ENCODE measurements around the gene CT45A10. TPM values are rescaled to one million over a fixed set of nuclear protein-coding genes. Genes with fewer than 3 reads are reported as not detected.
"Not testable (repeated sequence)": the region's sequence is repeated elsewhere in the genome, so short reads cannot be mapped to it uniquely, and the experiment has no call there.

CT45A10 gene
- total RNA-seq: not detected

DNA sequence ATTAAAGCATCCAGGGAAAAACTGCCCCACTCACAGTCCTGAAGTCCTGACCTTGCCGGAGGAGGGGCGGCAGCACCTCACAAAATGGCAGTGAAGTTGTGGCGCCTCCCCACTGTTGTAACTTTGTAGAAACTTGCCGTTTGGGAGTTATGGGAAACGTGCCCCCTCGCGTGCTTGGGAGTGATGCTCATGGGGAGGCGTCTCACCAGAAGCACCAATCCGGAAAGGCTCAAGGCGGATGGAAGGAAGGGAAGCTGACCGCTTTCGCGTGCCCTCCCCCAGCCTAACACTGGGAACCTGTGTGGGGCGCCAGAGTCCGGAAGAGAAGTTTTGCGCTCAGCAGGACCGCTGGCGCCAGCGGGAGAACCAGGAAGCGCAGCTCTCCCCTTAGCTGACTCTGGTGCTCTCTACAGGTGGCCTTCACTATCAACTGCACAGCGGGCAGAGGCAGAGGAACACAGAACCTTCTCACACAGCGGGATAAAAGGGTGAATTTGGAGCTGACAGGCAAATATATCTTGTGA lies at the start of gene CT45A10, which contains the start of gene SAGE1:
TSS of gene CT45A10 (minus strand) at position 151 of the 524 bp plus-strand sequence. CDS start 8,100 bp downstream, outside the sequence.
TSS of gene SAGE1 (plus strand) at position 423 of the 524 bp plus-strand sequence. CDS start 2,527 bp downstream, outside the sequence.
- no peak within 1 kb of the TSS for H3K27ac ChIP-seq (ENCODE audit: low read depth, low read length)
- no peaks in the 10 kb centered on the region for H3K27me3 ChIP-seq (ENCODE audit: control insufficient read depth in 3 of 3, insufficient read depth in 3 of 3, low read length in 3 of 3)
- peaks cover 0 to 3% (median 0%) of the 10 kb centered on the region in 3 donors for H3K9me3 ChIP-seq (ENCODE audit: control insufficient read depth in 3 of 3, low read length in 3 of 3)
- H3K4me1 ChIP-seq (ENCODE audit: control insufficient read depth in 3 of 3, insufficient read depth in 3 of 3, low read length in 3 of 3): no peaks in the 10 kb centered on the region
- no peaks in the 10 kb centered on the region for H3K36me3 ChIP-seq (ENCODE audit: control insufficient read depth in 3 of 3, insufficient read depth in 3 of 3, low read length in 3 of 3)
- H3K9ac ChIP-seq (ENCODE audit: low read depth in 1 of 3, low read length in 3 of 3): no peak within 1 kb of the TSS
- H3K4me3 ChIP-seq (ENCODE audit: low read length in 3 of 3): no peak within 1 kb of the TSS

DNA sequence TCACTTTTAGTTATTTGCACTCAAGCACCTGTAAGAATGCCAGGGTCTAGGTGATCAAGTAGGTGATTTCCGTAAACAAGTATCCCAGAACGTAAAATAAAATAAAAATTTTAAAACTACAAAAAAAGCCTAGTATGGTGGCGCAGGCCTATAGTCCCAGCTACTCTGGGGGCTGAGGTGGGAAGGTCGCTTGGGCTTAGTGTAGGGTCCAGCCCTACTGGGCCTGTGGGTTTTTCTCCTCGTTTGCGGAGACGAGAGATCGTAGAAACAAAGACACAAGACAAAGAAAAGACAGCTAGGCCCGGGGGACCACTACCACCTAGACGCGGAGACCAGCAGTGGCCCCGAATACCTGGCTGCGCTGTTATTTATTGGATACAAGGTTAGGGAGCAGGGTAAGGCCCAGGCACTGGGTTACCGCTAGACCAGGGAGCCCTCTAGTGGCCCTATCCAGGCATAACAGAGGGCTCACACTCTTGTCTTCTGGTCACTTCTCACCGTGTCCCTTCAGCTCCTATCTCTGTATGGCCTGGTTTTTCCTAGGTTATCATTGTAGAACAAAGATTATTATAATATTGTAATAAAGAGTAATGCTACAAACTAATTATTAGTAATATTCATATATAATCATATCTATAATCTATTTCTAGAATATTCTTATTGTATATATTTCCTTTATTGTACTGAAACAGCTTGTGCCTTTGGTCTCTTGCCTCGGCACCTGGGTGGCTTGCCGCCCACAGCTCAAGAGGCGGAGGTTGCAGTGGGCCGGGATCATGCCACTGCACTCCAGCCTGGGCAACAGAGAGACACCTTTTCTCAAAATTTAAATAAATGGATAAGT lies 38.6 kb upstream of the CT45A10 start:
- Histone ChIP-seq H3K4me1 (ENCODE audit: control insufficient read depth in 3 of 3, insufficient read depth in 3 of 3, low read length in 3 of 3) (no peaks in the 10 kb centered on the region), H3K4me3 (ENCODE audit: low read length in 3 of 3) (no peak overlapping the region), H3K9me3 (ENCODE audit: control insufficient read depth in 3 of 3, low read length in 3 of 3) (no peaks in the 10 kb centered on the region), H3K27ac (ENCODE audit: low read depth, low read length) (no peak overlapping the region), H3K9ac (ENCODE audit: low read depth in 1 of 3, low read length in 3 of 3) (no peak overlapping the region), H3K27me3 (ENCODE audit: control insufficient read depth in 3 of 3, insufficient read depth in 3 of 3, low read length in 3 of 3) (no peaks in the 10 kb centered on the region), H3K36me3 (ENCODE audit: control insufficient read depth in 3 of 3, insufficient read depth in 3 of 3, low read length in 3 of 3) (no peaks in the 10 kb centered on the region)

- Histone ChIP-seq H3K4me1 (ENCODE audit: control insufficient read depth in 3 of 3, insufficient read depth in 3 of 3, low read length in 3 of 3) (no peaks in the 10 kb centered on the region), H3K4me3 (ENCODE audit: low read length in 3 of 3) (no peak overlapping the region), H3K27ac (ENCODE audit: low read depth, low read length) (no peak overlapping the region)
Measured at GRCh38 chrX:135927897-135928296, 34.7 kb upstream of the CT45A10 start.

GRCh38 chrX:135923353-135923752 lies 30.1 kb upstream of the CT45A10 start:
- Histone ChIP-seq H3K9me3 (ENCODE audit: control insufficient read depth in 3 of 3, low read length in 3 of 3) (no peaks in the 10 kb centered on the region), H3K27me3 (ENCODE audit: control insufficient read depth in 3 of 3, insufficient read depth in 3 of 3, low read length in 3 of 3) (no peaks in the 10 kb centered on the region), H3K27ac (ENCODE audit: low read depth, low read length) (no peak overlapping the region), H3K4me3 (ENCODE audit: low read length in 3 of 3) (no peak overlapping the region), H3K9ac (ENCODE audit: low read depth in 1 of 3, low read length in 3 of 3) (no peak overlapping the region), H3K36me3 (ENCODE audit: control insufficient read depth in 3 of 3, insufficient read depth in 3 of 3, low read length in 3 of 3) (no peaks in the 10 kb centered on the region), H3K4me1 (ENCODE audit: control insufficient read depth in 3 of 3, insufficient read depth in 3 of 3, low read length in 3 of 3) (no peaks in the 10 kb centered on the region)

More at GRCh38 chrX:135927897-135928296, 34.7 kb upstream of the CT45A10 start:
- no peaks in the 10 kb centered on the region for H3K36me3 ChIP-seq (ENCODE audit: control insufficient read depth in 3 of 3, insufficient read depth in 3 of 3, low read length in 3 of 3)
- no peaks in the 10 kb centered on the region for H3K9me3 ChIP-seq (ENCODE audit: control insufficient read depth in 3 of 3, low read length in 3 of 3)
- H3K9ac ChIP-seq (ENCODE audit: low read depth in 1 of 3, low read length in 3 of 3): no peak overlapping the region
- H3K27me3 ChIP-seq (ENCODE audit: control insufficient read depth in 3 of 3, insufficient read depth in 3 of 3, low read length in 3 of 3): no peaks in the 10 kb centered on the region

DNA sequence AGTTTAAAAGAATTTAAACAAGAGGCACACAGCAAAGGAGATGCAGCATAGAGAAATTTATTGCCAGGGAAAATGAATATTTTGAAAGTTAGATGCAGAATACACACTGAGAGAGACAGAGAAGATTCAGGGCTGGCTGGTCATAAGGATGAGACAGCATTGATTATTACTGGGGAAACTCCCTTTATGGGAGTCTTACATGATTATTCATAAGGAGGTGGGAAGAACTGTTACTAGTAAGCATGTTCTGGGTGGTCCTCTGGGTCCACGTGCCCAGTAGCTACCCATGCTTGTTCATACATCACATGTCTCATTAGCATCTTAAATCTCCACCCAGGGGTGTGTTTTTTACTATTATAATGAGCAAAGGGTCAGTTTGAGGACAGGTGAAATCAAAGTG lies 27.3 kb upstream of the CT45A10 start:
- not testable (repeated sequence) for H3K4me1 ChIP-seq (ENCODE audit: control insufficient read depth in 3 of 3, insufficient read depth in 3 of 3, low read length in 3 of 3); H3K4me3 ChIP-seq (ENCODE audit: low read length in 3 of 3); H3K27ac ChIP-seq (ENCODE audit: low read depth, low read length); H3K9ac ChIP-seq (ENCODE audit: low read depth in 1 of 3, low read length in 3 of 3); H3K9me3 ChIP-seq (ENCODE audit: control insufficient read depth in 3 of 3, low read length in 3 of 3); H3K27me3 ChIP-seq (ENCODE audit: control insufficient read depth in 3 of 3, insufficient read depth in 3 of 3, low read length in 3 of 3); H3K36me3 ChIP-seq (ENCODE audit: control insufficient read depth in 3 of 3, insufficient read depth in 3 of 3, low read length in 3 of 3)

GRCh38 chrX:135914404-135914803 lies 21.2 kb upstream of the CT45A10 start:
- H3K27ac ChIP-seq (ENCODE audit: low read depth, low read length): no peak overlapping the region
- H3K4me3 ChIP-seq (ENCODE audit: low read length in 3 of 3): no peak overlapping the region
- no peaks in the 10 kb centered on the region for H3K36me3 ChIP-seq (ENCODE audit: control insufficient read depth in 3 of 3, insufficient read depth in 3 of 3, low read length in 3 of 3)
- H3K27me3 ChIP-seq (ENCODE audit: control insufficient read depth in 3 of 3, insufficient read depth in 3 of 3, low read length in 3 of 3): peaks cover 0 to 4% (median 0%) of the 10 kb centered on the region in 3 donors
- no peak overlapping the region for H3K9ac ChIP-seq (ENCODE audit: low read depth in 1 of 3, low read length in 3 of 3)
- H3K9me3 ChIP-seq (ENCODE audit: control insufficient read depth in 3 of 3, low read length in 3 of 3): no peaks in the 10 kb centered on the region
- H3K4me1 ChIP-seq (ENCODE audit: control insufficient read depth in 3 of 3, insufficient read depth in 3 of 3, low read length in 3 of 3): no peaks in the 10 kb centered on the region

DNA sequence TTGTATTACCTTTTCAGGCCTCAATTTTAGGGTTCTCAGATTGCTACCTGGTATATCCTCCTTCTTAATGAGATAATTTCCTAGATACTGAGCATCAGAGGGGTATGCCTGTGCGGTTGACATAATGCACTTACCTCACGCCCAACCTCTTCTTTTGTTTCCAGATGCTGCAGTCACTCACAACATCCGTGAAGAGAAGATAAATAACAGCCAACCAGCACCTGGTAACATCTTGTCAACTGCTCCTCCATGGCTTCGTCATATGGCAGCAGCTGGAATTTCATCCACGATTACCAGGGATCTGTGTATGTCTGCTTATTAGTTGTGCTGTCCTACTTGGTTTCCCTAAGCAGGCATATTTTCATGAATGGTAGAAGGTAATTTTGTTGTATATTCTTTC lies 17.0 kb upstream of the CT45A10 start:
- no peaks in the 10 kb centered on the region for H3K36me3 ChIP-seq (ENCODE audit: control insufficient read depth in 3 of 3, insufficient read depth in 3 of 3, low read length in 3 of 3)
- H3K4me3 ChIP-seq (ENCODE audit: low read length in 3 of 3): no peak overlapping the region
- H3K27ac ChIP-seq (ENCODE audit: low read depth, low read length): no peak overlapping the region
- H3K9ac ChIP-seq (ENCODE audit: low read depth in 1 of 3, low read length in 3 of 3): no peak overlapping the region
- H3K27me3 ChIP-seq (ENCODE audit: control insufficient read depth in 3 of 3, insufficient read depth in 3 of 3, low read length in 3 of 3): no peaks in the 10 kb centered on the region
- H3K4me1 ChIP-seq (ENCODE audit: control insufficient read depth in 3 of 3, insufficient read depth in 3 of 3, low read length in 3 of 3): no peaks in the 10 kb centered on the region
- H3K9me3 ChIP-seq (ENCODE audit: control insufficient read depth in 3 of 3, low read length in 3 of 3): no peaks in the 10 kb centered on the region

- Histone ChIP-seq H3K9ac (ENCODE audit: low read depth in 1 of 3, low read length in 3 of 3) (no peak overlapping the region), H3K4me3 (ENCODE audit: low read length in 3 of 3) (no peak overlapping the region), H3K27me3 (ENCODE audit: control insufficient read depth in 3 of 3, insufficient read depth in 3 of 3, low read length in 3 of 3) (no peaks in the 10 kb centered on the region), H3K9me3 (ENCODE audit: control insufficient read depth in 3 of 3, low read length in 3 of 3) (peaks cover 0 to 3% (median 0%) of the 10 kb centered on the region in 3 donors), H3K36me3 (ENCODE audit: control insufficient read depth in 3 of 3, insufficient read depth in 3 of 3, low read length in 3 of 3) (no peaks in the 10 kb centered on the region), H3K4me1 (ENCODE audit: control insufficient read depth in 3 of 3, insufficient read depth in 3 of 3, low read length in 3 of 3) (no peaks in the 10 kb centered on the region), H3K27ac (ENCODE audit: low read depth, low read length) (no peak overlapping the region)
Measured at GRCh38 chrX:135892781-135893180, 463 bp downstream of the CT45A10 start.

GRCh38 chrX:135890087-135890585 lies 3.1 kb downstream of the CT45A10 start:
- Histone ChIP-seq H3K4me3 (ENCODE audit: low read length in 3 of 3) (no peak overlapping the region), H3K36me3 (ENCODE audit: control insufficient read depth in 3 of 3, insufficient read depth in 3 of 3, low read length in 3 of 3) (no peaks in the 10 kb centered on the region), H3K27ac (ENCODE audit: low read depth, low read length) (no peak overlapping the region), H3K9ac (ENCODE audit: low read depth in 1 of 3, low read length in 3 of 3) (no peak overlapping the region), H3K27me3 (ENCODE audit: control insufficient read depth in 3 of 3, insufficient read depth in 3 of 3, low read length in 3 of 3) (no peaks in the 10 kb centered on the region), H3K4me1 (ENCODE audit: control insufficient read depth in 3 of 3, insufficient read depth in 3 of 3, low read length in 3 of 3) (no peaks in the 10 kb centered on the region), H3K9me3 (ENCODE audit: control insufficient read depth in 3 of 3, low read length in 3 of 3) (peaks cover 0 to 3% (median 0%) of the 10 kb centered on the region in 3 donors)

DNA sequence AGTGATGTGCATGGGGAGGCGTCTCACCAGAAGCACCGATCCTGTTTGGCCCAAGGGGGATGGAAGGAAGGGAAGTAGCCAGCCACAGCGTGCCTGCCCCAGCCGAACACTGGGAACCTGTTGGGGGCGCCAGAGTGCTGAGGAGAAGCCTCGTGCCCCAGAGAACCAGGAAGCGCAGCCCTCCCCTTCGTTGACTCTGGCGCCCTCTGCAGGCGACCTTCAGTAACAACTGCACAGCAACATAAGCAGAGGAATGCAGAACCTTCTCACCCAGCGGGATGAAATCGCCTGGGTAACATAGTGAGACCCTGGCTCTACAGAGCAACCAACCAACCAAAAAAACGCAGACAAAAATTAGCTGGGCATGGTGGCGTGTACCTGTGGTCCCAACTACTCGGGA lies 4.3 kb downstream of the CT45A10 start:
- H3K27me3 ChIP-seq (ENCODE audit: control insufficient read depth in 3 of 3, insufficient read depth in 3 of 3, low read length in 3 of 3); H3K9ac ChIP-seq (ENCODE audit: low read depth in 1 of 3, low read length in 3 of 3); H3K9me3 ChIP-seq (ENCODE audit: control insufficient read depth in 3 of 3, low read length in 3 of 3); H3K36me3 ChIP-seq (ENCODE audit: control insufficient read depth in 3 of 3, insufficient read depth in 3 of 3, low read length in 3 of 3); H3K4me1 ChIP-seq (ENCODE audit: control insufficient read depth in 3 of 3, insufficient read depth in 3 of 3, low read length in 3 of 3); H3K4me3 ChIP-seq (ENCODE audit: low read length in 3 of 3); H3K27ac ChIP-seq (ENCODE audit: low read depth, low read length): not testable (repeated sequence)
